Muscle layer of duodenum (tissue), 2 donors: Measurements from ENCODE around the gene TYMS.
"Not testable (repeated sequence)": the region's sequence is repeated elsewhere in the genome, so short reads cannot be mapped to it uniquely, and the experiment has no call there.

Experiments
- H3K27ac ChIP-seq: one replicate; pipeline ENCODE4 v1.7.0; 2013; ENCODE audit warnings: mild to moderate bottlenecking, low read length
- H3K27me3 ChIP-seq: one replicate; pipeline ENCODE4 v1.7.0; 2013; ENCODE audit warnings: low read depth, mild to moderate bottlenecking, control low read depth, low read length
- H3K36me3 ChIP-seq, 2 donors: one replicate each; pipeline ENCODE4 v1.7.0; 2013; ENCODE audit warnings: low read length in 2 of 2, control low read depth in 1 of 2, mild to moderate bottlenecking in 1 of 2; ENCODE audit not compliant: insufficient read depth in 2 of 2, control insufficient read depth in 1 of 2
- H3K4me1 ChIP-seq, 2 donors: one replicate each; pipeline ENCODE4 v1.7.0; 2013; ENCODE audit warnings: low read length in 2 of 2, mild to moderate bottlenecking in 2 of 2, control low read depth in 1 of 2, moderate library complexity in 1 of 2; ENCODE audit not compliant: insufficient read depth in 2 of 2, control insufficient read depth in 1 of 2
- H3K4me3 ChIP-seq, 2 donors: one replicate each; pipeline ENCODE4 v1.7.0; 2013; ENCODE audit warnings: low read length in 2 of 2, low read depth in 1 of 2, mild to moderate bottlenecking in 1 of 2
- H3K9me3 ChIP-seq, 2 donors: one replicate each; pipeline ENCODE4 v1.7.0; 2013; ENCODE audit warnings: low read length in 2 of 2, control low read depth in 1 of 2, mild to moderate bottlenecking in 1 of 2; ENCODE audit not compliant: control insufficient read depth in 1 of 2
- donor health status: healthy.

Gene TYMS

DNA sequence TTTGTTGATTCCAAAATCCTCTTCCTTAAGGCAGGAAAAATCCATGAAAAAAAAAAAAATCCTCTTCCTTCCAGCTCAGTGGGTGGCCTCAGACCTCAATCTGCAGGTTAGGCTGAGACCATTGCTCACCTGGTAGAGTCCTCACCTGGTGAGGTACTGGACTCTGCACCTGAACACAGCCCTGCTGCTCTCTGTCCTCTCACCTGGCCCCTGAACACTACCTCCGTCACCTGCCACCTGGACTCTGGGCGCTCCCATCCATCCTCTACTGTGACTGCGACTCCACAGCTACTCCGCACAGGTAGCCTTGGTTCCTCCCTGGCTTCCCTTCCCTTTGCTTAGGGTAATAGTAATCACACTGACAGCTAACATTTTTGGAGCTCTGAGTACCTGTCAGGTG lies 22.1 kb downstream of the TYMS start:
- Histone ChIP-seq H3K4me3 (no peak overlapping the region), H3K4me1 (peaks cover 0 to 15% of the 10 kb centered on the region in 2 donors), H3K27me3 (no peaks in the 10 kb centered on the region), H3K9me3 (no peaks in the 10 kb centered on the region), H3K27ac (no peak overlapping the region), H3K36me3 (peaks cover 26 to 32% of the 10 kb centered on the region in 2 donors)

DNA sequence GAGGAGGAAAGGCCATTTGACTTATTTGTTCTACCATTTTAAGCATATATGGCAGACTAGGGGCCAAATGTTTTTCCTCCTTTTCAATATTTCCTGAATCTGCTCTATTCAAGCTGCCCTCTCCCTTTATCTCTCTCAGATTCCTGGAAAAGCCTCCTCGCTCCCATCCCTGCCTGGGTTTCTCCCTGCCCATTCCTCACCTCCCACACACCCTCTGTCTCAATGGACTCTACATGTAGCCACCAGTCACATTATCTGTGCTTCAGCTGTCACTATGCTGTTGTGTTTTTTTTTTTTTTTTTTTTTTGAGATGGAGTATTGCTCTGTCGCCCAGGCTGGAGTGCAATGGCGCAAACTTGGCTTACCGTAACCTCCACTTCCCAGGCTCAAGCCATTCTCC lies 22.9 kb downstream of the TYMS start:
- H3K4me1 ChIP-seq = peaks cover 0 to 15% of the 10 kb centered on the region in 2 donors
- H3K9me3 ChIP-seq = no peaks in the 10 kb centered on the region
- H3K4me3 ChIP-seq = no peak overlapping the region
- no peaks in the 10 kb centered on the region for H3K27me3 ChIP-seq
- peaks cover 26% of the 10 kb centered on the region in 2 donors for H3K36me3 ChIP-seq
- H3K27ac ChIP-seq = no peak overlapping the region

GRCh38 chr18:681985-682384 lies 24.5 kb downstream of the TYMS start:
- peaks cover 29 to 34% of the 10 kb centered on the region in 2 donors for H3K36me3 ChIP-seq
- H3K27ac ChIP-seq = no peak overlapping the region
- H3K4me1 ChIP-seq = peaks cover 0 to 15% of the 10 kb centered on the region in 2 donors
- H3K27me3 ChIP-seq = no peaks in the 10 kb centered on the region
- H3K9me3 ChIP-seq = no peaks in the 10 kb centered on the region
- H3K4me3 ChIP-seq = no peak overlapping the region

- Histone ChIP-seq H3K36me3 (peaks cover 29 to 34% of the 10 kb centered on the region in 2 donors), H3K4me1 (peaks cover 0 to 14% of the 10 kb centered on the region in 2 donors)
- H3K27me3 ChIP-seq, H3K4me3 ChIP-seq, H3K9me3 ChIP-seq, H3K27ac ChIP-seq: not testable (repeated sequence)
Observed at GRCh38 chr18:682416-682815, 25.0 kb downstream of the TYMS start.

DNA sequence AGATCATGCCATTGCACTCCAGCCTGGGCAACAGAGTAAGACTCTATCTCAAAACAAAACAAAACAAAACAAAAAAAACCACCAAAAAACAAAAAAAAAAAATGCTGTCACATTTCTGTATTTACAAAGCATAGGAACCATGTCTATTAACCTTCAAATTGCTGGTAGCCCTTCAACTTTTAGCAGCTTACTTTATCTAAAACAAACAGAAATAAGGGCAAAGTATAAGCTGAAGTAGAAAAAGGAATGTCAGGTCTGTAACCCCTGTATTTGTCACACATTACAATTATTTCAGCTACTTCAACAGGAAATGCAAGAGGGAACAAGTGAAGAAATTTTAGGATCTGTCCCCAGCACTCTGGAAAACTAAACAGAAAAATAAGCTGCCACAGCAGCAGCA lies 25.4 kb downstream of the TYMS start:
- H3K36me3 ChIP-seq = peaks cover 29 to 34% of the 10 kb centered on the region in 2 donors
- H3K9me3 ChIP-seq = no peaks in the 10 kb centered on the region
- peaks cover 0 to 9% of the 10 kb centered on the region in 2 donors for H3K4me1 ChIP-seq
- no peak overlapping the region for H3K27ac ChIP-seq
- H3K27me3 ChIP-seq = no peaks in the 10 kb centered on the region
- H3K4me3 ChIP-seq = no peak overlapping the region

DNA sequence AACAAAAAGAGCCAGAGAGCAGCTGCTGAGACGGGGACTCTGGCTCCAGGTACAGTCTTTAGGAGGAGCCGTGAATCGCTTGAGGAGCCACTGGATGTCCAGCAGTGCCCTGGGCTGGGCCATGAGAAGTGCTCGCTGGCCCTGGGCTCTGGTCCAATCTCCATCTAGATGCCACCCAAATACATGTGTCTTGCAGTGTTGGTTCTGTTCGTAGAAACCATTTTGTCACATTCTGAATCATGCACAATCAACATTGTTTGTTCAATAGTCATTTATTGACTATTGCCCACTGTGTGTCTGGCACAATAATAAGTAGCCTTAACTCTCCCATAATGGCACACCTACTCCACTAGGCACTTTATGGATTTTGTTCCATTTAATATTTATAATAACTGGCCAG lies 26.1 kb downstream of the TYMS start:
- Histone ChIP-seq H3K27me3 (no peaks in the 10 kb centered on the region), H3K4me1 (peaks cover 0 to 4% of the 10 kb centered on the region in 2 donors), H3K36me3 (peaks cover 29 to 34% of the 10 kb centered on the region in 2 donors), H3K27ac (no peak overlapping the region), H3K9me3 (no peaks in the 10 kb centered on the region), H3K4me3 (no peak overlapping the region)

- Histone ChIP-seq H3K27ac (no peak overlapping the region), H3K36me3 (peaks cover 29 to 30% of the 10 kb centered on the region in 2 donors), H3K4me1 (no peaks in the 10 kb centered on the region)
Observed at GRCh38 chr18:685438-685837, 28.0 kb downstream of the TYMS start.

DNA sequence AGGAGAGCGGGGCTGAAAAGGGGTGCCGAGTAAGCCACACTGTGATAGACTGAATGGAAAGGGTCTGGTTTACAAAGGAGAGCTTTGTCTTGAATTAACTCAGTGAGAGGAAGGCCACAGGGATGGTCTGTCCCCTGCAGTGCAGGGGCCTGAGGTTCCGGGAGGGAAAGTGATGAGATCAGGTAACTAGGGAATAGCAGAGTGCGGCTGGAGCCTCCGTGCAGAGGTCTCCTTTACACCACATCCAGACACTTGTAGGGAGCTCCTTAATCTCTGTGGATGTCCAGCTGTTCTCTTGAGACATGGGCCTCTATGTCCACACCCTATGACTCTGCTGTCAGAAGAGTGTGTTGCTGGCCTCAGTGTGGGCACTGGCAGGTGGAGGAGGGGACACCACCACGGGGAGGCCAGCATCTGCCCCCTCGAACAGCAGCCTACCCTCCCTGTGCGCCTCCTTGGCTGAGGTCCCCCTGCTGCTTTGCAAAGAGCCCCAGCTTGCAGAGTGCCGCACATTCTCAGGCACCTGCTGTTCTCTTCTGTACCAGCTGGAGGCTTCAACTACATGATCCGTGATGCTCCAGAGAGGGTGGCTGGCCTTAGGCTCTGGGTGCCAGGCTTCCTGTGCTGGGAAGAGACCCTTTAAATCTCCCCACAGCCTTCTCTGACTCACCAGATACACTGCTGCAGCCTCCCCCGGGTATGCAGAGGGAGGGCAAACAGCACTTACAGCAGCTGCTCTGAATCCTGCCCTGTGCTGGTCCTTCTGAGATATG lies 29.1 kb downstream of the TYMS start:
- Histone ChIP-seq H3K4me3 (no peak overlapping the region), H3K9me3 (no peaks in the 10 kb centered on the region), H3K36me3 (peaks cover 23 to 27% of the 10 kb centered on the region in 2 donors), H3K27me3 (no peaks in the 10 kb centered on the region), H3K27ac (no peak overlapping the region), H3K4me1 (no peaks in the 10 kb centered on the region)

More at GRCh38 chr18:685438-685837, 28.0 kb downstream of the TYMS start:
- Histone ChIP-seq H3K27me3 (no peaks in the 10 kb centered on the region), H3K9me3 (no peaks in the 10 kb centered on the region), H3K4me3 (no peak overlapping the region)

DNA sequence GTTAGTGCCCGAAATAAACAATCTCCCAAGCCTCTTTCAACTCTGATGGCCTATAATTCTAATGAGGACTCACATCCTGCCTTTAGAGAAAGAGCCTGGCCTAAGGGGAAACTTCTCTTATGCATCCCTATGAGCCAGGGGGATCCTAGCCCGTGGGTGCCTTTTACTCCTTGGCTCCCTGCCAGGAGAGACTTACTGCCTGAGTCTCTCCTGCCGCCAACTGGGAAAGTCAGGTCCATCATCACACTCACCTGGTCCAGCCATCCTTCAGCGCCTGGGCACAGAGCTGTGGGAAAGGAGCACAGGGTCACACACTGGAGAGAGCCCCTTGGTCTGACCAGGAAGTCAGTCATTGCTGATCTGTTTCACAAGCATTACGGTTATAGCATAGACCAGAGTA lies 30.9 kb downstream of the TYMS start:
- Histone ChIP-seq H3K27me3 (no peaks in the 10 kb centered on the region), H3K9me3 (no peaks in the 10 kb centered on the region), H3K36me3 (peaks cover 19 to 27% of the 10 kb centered on the region in 2 donors), H3K4me1 (peaks cover 0 to 2% of the 10 kb centered on the region in 2 donors), H3K4me3 (no peak overlapping the region), H3K27ac (no peak overlapping the region)

GRCh38 chr18:692824-693223 lies 35.4 kb downstream of the TYMS start:
- no peaks in the 10 kb centered on the region for H3K9me3 ChIP-seq
- peaks cover 0 to 7% of the 10 kb centered on the region in 2 donors for H3K4me1 ChIP-seq
- no peaks in the 10 kb centered on the region for H3K27me3 ChIP-seq
- H3K4me3 ChIP-seq = no peak overlapping the region
- H3K27ac ChIP-seq = no peak overlapping the region
- peaks cover 11 to 17% of the 10 kb centered on the region in 2 donors for H3K36me3 ChIP-seq

DNA sequence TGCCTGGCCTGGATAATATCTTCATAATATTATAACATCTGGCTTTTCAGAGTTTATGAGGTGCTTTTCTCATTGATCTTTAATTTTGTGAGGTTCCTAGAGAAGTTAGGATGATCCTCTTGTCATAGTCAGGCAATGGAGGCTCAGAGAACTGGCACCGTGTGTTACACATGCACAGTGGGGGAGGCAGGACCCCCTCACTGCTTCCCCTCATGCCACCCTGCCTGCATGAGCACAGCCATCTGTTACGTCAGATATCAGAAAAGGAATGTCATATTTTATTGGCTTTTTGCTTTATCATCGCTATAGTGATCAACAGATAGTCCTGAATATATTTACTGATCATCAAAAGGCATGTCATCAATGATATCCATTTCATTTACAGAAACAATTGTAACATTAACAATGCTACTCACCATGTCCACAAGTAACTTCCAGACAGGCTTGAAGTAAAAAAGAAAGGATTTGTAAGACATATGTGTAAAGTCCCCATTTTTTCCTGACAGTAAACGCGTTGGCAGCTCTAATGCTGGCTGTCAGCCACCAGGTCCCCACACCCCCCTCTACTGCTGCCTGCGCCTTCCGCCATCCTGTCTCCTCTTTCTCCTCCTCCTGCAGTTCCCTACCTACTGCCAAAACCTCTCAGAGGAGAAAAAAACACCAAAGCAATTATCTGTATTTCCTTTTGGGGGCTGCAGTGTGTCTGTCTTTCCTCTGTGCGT lies 36.2 kb downstream of the TYMS start:
- H3K4me1 ChIP-seq = peaks cover 0 to 7% of the 10 kb centered on the region in 2 donors
- H3K4me3 ChIP-seq = no peak overlapping the region
- no peaks in the 10 kb centered on the region for H3K9me3 ChIP-seq
- H3K27ac ChIP-seq = no peak overlapping the region
- peaks cover 11 to 19% of the 10 kb centered on the region in 2 donors for H3K36me3 ChIP-seq
- H3K27me3 ChIP-seq = no peaks in the 10 kb centered on the region
